Coronary artery (tissue), 2 donors: ENCODE results near the gene SPATA45.

Experiments
- DNase-seq: peaks from one replicate; pipeline ENCODE4 v3.0.0-alpha.2; 2017; ENCODE audit warnings: low spot score
- H3K27ac ChIP-seq, 2 donors: fragments of 200-600 bp; sonication (generic); one replicate each; pipeline ENCODE4 v1.5.1; 2016 to 2019
- H3K4me3 ChIP-seq: fragments of 200-600 bp; sonication (generic); 2 replicates; pipeline ENCODE4 v1.5.1; 2016; ENCODE audit warnings: mild to moderate bottlenecking, moderate library complexity
- TF ChIP-seq, protein P1 (sequence below): fragments of 200-600 bp; sonication (generic); IDR thresholded peaks from one replicate; pipeline ENCODE4 v1.5.1; 2019; ENCODE audit warnings: antibody characterized with exemption

SPATA45 gene

DNA sequence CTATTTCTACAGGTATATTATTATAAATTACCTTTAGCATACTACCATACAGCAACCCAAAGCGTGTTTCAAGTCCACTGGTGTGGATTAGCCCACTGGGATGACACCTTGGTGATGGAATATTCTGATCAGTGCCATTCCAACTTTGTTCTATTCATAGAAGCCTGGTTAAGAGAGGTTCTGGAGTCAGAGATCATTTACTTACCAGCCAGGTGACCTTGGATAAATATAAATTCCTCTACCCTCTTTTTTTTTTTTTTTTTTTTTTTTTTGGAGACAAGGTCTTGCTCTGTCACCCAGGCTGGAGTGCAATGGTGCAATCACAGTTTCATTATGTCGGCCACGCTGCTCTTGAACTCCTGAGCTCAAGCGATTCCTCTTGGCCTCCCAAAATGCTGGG, at the start of gene SPATA45:
TSS of gene SPATA45 (minus strand) at position 101 of the 400 bp plus-strand sequence. CDS start 11,500 bp downstream, outside the sequence.
- no peak within 1 kb of the TSS for H3K4me3 ChIP-seq

GRCh38 chr1:212892108-212892507, 44.7 kb upstream of the SPATA45 start:
- Histone ChIP-seq H3K4me3 (no peak overlapping the region), H3K27ac (no peak overlapping the region)
- DNase-seq = no peak
- TF ChIP-seq, protein P1, sequence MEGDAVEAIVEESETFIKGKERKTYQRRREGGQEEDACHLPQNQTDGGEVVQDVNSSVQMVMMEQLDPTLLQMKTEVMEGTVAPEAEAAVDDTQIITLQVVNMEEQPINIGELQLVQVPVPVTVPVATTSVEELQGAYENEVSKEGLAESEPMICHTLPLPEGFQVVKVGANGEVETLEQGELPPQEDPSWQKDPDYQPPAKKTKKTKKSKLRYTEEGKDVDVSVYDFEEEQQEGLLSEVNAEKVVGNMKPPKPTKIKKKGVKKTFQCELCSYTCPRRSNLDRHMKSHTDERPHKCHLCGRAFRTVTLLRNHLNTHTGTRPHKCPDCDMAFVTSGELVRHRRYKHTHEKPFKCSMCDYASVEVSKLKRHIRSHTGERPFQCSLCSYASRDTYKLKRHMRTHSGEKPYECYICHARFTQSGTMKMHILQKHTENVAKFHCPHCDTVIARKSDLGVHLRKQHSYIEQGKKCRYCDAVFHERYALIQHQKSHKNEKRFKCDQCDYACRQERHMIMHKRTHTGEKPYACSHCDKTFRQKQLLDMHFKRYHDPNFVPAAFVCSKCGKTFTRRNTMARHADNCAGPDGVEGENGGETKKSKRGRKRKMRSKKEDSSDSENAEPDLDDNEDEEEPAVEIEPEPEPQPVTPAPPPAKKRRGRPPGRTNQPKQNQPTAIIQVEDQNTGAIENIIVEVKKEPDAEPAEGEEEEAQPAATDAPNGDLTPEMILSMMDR = no peak

More for the DNA sequence above, at the start of gene SPATA45:
- TF ChIP-seq, protein P1 = no peak
- no peak for DNase-seq
- H3K27ac ChIP-seq = no peak within 1 kb of the TSS

DNA sequence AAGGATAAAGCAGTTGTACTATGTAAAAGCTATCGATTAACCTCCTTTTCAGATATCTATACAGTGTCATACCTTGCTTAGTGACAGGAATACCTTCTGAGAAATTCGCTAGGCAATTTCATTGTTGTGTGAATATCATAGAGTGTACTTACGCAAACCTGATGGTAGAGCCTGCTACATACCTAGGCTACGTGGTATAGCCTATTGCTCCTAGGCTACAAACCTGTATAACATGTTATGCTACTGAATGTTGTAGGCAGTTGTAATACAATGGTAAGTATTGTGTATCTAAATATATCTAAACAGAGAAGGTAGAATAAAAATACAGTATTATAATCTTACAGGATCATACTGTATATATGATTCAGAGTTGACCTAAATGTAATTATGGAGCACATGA, 37.1 kb upstream of the SPATA45 start:
- DNase-seq = no peak
- TF ChIP-seq, protein P1 = no peak
- Histone ChIP-seq H3K4me3 (no peak overlapping the region), H3K27ac (no peak overlapping the region)

GRCh38 chr1:212879947-212880690, 32.7 kb upstream of the SPATA45 start:
- no peak for DNase-seq
- H3K4me3 ChIP-seq = no peak overlapping the region
- TF ChIP-seq, protein P1 = no peak
- H3K27ac ChIP-seq = no peak overlapping the region

DNA sequence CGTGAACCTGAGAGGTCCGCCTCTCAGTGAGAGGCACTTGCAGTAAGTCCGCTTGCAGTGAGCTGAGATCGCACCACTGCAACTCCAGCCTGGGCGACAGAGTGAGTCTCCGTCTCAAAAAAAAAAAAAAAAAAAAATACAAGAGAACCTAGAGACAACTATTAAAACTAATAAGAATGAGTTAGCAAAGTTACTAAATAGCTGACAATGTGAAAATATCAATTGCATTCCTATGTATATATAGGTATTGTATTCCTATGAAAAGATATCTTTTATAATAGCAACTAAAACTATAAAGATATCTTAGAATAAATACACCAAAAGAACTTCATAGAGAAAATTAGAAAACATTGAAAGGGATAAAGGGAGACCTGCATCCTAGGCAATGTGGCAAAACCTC, 31.0 kb upstream of the SPATA45 start:
- DNase-seq = no peak
- TF ChIP-seq, protein P1 = no peak
- no peak overlapping the region for H3K4me3 ChIP-seq
- no peak overlapping the region for H3K27ac ChIP-seq

DNA sequence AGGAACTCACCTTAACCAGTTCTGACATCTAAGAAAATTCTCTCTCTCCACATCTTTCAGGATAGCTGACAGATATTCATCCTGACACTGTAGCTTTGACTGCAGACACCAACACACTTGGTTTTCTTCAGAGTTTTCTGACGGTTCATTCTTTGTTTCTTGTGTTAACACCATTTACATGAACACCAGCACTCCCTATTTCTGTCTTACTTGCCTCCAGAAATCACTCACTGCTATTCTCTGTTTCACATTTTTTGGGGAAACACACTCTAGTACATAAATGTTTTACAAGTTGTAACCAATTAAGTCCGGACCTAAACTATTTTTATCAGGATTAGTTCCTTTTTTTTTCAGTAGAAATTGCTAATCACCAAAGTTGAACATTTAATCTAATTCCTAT, 26.1 kb upstream of the SPATA45 start:
- H3K27ac ChIP-seq = no peak overlapping the region
- TF ChIP-seq, protein P1 = no peak
- H3K4me3 ChIP-seq = no peak overlapping the region
- no peak for DNase-seq

GRCh38 chr1:212871976-212872375, 24.5 kb upstream of the SPATA45 start:
- TF ChIP-seq, protein P1 = no peak
- Histone ChIP-seq H3K4me3 (no peak overlapping the region), H3K27ac (no peak overlapping the region)

More at GRCh38 chr1:212871976-212872375, 24.5 kb upstream of the SPATA45 start:
- no peak for DNase-seq
